Measurements from ENCODE around the gene NTRK1.
"Not testable (repeated sequence)": the region's sequence is repeated elsewhere in the genome, so short reads cannot be mapped to it uniquely, and the experiment has no call there.

GRCh38 chr1:156926695-156927094 is 66.0 kb downstream of the NTRK1 start:
- TF ChIP-seq KIAA2018 (CRISPR knock-in tag; IDR thresholded peaks at IDR 0.05; ENCODE audit: borderline replicate concordance); NR1H2 (CRISPR knock-in tag; IDR thresholded peaks at IDR 0.05; ENCODE audit: borderline replicate concordance, low read depth); ZNF317 (CRISPR knock-in tag; IDR thresholded peaks at IDR 0.05); EP300 (IDR thresholded peaks at IDR 0.05; ENCODE audit: low read depth in 2 of 2, low read length in 2 of 2); EP300 (CRISPR knock-in tag; IDR thresholded peaks at IDR 0.05; ENCODE audit: borderline replicate concordance); ZNF318 (CRISPR knock-in tag; IDR thresholded peaks at IDR 0.05); ZNF18 (CRISPR knock-in tag; IDR thresholded peaks at IDR 0.05; ENCODE audit: insufficient replicate concordance); NFIC (IDR thresholded peaks at IDR 0.05; ENCODE audit: low read length); FOXK2 (IDR thresholded peaks at IDR 0.05); HINFP (CRISPR knock-in tag; IDR thresholded peaks at IDR 0.05; ENCODE audit: low read depth); EZH2 (conservative IDR thresholded peaks at IDR 0.05; ENCODE audit: low read depth, low read length); RFX1 (IDR thresholded peaks at IDR 0.05): not testable (repeated sequence)

All from HepG2 (cell line).